NT2/D1 (cell line): ENCODE measurements around the gene SMAP2.

ENCODE experiments used
- SUZ12 ChIP-seq: IDR thresholded peaks from 2 replicates; pipeline ENCODE4 v1.6.1; 2011; ENCODE audit not compliant: insufficient read length, insufficient read depth; ENCODE audit errors: extremely low read depth
- YY1 ChIP-seq: IDR thresholded peaks from 2 replicates; pipeline ENCODE4 v1.6.1; 2011; ENCODE audit not compliant: insufficient read length, insufficient read depth

DNA sequence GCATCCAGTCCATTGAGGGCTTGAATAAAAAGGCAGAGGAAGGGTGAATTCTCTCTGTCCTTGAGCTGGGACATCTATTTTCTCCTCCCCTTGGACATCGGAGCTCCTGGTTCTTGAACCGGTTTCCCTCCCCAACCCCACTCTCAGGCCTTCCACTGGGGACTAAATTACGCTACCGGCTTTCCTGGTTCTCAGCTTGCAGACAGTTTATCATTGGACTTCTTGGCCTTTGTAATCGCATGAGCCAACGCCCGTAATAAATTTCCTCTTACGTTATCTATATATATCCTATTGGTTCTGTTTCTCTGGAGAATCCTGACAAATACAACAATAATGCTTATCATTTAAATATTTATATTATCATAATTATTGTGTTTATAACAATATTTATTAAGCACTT, 36.1 kb upstream of the SMAP2 start:
- TF ChIP-seq YY1 (no peak), SUZ12 (no peak)
